ENCODE measurements around the gene CDH24.

CDH24 gene

DNA sequence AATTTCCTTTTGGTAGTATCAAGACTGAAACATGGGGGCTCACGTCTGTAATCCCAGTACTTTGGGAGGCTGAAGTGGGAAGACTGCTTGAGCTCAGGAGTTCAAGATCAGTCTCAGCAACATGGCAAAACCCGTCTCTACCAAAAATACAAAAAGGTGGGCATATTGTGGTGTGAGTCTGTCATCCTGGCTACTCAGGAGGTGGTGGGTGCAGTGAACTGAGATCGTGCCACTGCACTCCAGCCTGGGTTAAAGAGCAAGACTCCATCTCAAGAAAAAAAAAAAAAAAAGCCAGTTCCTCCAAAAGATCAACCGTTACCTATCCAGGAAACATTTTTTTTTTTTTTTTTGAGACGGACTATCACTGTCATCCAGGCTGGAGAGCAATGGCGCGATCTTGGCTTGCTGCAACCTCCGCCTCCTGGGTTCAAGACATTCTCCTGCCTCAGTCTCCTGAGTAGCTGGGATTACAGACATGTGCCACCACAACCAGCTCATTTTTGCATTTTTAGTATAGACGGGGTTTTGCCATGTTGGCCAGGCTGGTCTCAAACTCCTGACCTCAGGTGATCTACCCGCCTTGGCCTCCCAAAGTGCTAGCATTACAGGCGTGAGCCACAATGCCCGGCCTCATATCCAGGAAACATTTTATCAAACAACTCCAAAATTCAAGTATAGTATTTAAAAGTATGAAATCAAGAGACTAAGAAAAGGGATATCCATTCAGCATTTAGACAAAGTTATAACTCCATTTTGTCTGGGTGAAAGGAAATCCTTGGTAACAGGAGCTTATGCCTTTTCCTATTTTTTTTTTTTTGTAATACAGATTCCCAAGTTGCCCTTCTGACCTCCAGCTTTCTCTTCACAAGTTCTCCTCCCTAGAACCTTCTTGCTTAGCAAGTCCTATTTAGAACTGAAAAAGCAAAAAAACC is 34.2 kb upstream of the CDH24 start:
- no peak for DNase-seq (ENCODE audit: low spot score)

DNA sequence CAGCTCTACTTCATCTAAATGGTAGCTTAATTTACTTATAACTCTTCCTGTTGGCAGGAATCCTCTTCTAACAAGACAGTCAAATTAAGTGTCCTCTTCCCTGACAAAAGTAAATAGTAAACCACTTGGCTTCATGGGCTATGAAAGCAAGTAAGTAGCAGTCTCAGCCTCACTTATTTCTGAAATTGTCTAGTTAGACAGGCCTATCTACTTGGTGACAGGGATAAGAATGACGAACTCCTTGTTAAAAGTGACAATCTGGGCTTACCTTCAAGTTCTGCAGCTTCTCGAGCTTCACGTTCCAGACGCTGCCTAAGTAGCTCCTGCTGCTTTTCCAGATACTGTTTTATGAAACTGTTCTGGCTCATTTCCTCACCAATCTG is 32.9 kb upstream of the CDH24 start:
- no peak for DNase-seq (ENCODE audit: low spot score)

DNA sequence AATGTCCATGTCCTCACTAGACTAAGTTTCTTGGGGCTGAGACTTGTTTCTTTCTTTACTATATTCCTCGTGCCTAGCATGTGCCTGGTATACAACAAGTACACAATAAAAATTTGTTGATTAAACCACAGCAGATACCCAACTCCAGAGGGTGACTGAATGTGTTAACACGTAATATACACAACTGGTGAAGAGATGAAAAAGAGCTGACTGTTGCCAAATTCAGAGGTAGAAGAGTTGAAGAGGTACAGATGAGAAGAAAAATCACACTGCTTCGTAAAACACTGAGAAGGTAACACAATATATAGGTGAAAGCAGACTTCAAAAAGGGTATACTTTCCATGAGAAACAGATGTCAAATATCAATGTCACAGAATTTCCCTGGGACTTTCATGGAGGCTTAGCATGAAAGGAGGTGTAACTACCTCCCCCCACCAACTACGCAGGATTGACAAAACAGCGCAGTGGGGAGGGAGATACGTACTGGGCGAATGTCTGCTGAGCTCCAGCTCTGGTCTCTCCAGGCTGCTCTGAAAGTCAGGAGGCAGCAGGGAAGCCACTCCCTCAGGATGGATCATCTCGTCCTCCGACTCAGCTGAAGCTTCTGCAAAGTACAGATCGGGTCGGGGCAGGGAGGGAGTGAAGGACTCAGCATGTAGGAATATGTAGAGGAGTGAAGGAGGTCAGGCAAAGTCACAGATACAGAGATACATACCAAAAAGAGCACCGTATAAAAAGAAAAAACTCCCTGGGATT is 32.4 kb upstream of the CDH24 start:
- no peak for DNase-seq (ENCODE audit: low spot score)

DNA sequence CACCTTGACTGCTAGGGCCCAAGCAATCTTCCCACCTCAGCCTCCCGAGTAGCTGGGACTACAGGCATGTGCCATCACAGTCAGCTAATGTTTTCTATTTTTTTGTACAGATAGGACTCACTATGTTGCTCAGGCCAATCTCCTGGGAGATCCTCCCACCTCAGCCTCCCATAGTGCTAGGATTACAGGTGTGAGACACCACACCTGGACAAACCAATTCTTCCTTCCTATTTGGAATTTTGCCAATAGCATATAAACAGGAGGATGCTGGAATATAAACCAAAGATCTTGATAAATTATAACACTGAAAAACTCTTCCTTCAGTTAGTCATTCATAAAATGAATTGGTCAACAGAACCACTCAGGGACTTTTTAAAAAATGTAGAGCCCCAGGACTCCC is 29.2 kb upstream of the CDH24 start:
- DNase-seq (ENCODE audit: low spot score), result no peak

DNA sequence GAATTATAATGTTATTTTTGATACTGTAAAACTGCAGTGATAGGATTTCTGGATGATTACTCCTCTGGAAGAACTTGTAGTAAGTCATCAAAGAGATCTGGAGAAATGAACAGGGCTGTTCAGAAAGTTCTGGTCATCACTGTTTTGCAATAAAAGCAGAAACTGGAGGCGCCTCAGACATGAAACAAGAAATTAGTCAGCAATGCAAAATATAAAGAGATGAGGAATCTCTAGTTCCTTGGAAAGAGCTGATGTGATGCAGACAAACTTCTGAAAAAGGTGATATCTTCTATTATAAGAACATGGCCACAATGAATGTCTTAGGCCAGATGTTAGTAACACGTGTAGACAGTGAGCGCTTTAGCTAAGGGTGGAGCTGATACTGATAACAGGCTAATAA is 28.1 kb upstream of the CDH24 start:
- no peak for DNase-seq (ENCODE audit: low spot score)

DNA sequence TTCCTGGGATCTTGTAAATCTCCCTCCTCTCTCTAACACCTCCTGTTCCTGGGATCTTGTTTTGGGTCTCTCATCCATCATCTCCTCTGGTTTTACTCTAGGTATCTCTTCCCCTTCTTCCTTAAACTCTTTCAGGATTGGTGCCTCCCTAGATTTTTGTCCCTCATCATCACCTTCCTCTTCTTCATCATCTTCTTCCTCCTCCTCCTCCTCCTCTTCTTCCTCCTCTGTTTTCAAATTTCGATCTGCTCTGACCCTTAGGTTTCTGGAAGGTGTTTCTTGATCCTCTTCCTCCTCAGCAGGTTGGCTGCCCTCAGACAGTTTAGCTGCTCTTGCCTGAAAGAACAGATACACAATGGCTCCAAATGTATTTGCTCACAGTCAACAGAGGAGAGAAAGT is 23.2 kb upstream of the CDH24 start:
- no peak for DNase-seq (ENCODE audit: low spot score)

DNA sequence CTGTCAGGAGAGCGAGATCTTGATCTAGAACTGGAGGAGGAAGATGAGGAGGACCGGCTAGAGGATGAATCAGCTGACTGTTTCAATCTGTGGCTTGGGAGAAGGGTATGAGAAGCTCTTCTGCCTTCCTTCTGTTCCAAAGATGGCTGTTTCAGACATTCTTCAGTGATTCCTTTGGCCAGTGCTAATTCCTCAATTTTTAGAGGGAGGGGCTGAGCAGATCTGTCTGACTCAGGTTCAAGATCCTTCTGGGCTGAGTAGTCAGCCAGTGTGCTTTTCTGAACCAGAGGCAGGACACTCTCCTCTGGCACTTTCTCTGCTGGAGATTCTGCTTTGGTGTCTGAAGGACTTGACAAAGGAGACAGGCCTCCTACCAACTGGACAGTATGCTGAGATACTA is 22.4 kb upstream of the CDH24 start:
- DNase-seq (ENCODE audit: low spot score), result no peak

DNA sequence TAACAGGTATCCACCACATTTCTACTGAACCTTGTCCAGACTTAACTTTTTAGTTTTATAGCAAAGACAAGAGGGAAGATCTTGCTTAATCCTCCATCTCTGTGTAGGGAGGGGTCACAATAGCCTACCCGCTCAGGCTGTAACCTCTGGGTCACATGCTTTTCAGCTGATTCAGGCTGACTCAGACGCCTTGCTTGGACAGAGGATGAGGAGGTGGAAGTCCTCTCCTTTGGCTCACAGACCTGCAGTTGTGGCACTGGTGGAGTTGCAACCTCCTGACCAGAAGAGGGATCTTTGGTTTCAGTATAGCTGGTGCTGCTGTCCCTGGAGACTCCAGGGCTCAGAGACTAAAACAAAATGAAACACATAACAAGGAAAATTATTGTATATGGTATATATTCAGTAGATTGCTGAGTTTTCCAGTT is 21.4 kb upstream of the CDH24 start:
- no peak for DNase-seq (ENCODE audit: low spot score)

DNA sequence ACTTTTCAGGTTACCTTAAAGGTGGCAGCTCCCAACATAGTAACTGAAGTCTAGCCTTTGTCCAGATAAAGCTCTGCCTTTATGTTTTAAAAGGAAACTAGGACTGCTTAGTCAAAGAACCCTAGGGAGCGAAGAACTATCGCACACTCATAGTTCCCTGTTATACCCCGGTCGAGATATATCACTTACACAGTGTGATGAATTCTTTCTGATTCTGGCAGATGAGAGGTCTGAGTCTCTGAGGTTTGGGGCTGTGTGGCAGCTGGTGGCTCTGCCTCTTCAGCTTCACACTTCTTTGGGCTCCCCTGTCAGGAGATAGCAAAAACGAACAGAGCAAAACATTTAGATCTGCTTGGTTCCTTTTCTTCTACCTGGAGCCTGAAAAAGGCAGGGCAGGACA is 20.6 kb upstream of the CDH24 start:
- DNase-seq (ENCODE audit: low spot score), result no peak

DNA sequence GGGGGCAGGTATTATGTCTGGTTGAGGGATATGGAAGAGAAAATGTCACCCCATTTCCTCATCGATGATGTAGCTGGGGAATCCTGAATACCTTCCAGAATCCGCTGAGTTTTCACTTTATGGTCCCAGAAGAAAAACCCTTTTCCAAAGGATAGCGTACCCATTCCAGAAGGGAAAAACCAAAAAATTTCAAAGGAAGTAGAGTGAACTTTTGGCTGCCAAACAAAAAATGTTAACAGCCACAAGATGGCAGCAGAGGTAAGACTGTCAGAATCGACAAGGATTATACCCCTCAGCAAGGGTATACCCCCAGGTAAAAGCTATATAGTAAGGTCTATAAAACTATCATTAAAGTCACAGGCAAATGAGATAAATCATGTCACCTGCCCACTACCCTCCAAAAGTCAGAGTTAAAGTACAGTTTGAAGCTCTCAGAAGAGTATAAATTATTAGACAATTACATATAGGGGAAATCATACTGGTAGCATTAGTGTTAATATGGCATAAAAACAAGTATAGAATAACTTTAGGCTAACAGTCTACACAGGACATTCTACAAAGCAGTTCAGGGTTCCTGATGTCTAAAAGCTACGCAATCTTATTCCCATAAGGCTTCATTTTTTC is 19.6 kb upstream of the CDH24 start:
- DNase-seq (ENCODE audit: low spot score), result peak; percentile 57

DNA sequence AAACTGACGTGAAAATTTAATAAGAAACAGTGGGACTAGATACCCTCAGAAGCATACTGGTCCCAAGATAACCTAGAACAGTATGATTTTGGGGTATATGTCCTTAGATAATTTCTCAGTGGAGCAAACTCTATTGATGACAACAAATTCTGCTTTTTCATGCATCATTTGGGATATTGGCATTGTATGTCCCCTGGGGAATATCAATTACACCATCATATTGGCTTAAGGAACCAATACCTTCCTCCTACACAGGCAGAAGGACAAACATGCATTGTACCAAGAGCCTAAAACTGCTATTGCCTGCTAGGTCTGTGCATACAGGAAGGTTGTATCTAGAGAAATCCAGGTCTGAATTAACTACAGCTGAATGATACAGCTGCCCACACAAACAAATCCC is 17.6 kb upstream of the CDH24 start:
- no peak for DNase-seq (ENCODE audit: low spot score)

DNA sequence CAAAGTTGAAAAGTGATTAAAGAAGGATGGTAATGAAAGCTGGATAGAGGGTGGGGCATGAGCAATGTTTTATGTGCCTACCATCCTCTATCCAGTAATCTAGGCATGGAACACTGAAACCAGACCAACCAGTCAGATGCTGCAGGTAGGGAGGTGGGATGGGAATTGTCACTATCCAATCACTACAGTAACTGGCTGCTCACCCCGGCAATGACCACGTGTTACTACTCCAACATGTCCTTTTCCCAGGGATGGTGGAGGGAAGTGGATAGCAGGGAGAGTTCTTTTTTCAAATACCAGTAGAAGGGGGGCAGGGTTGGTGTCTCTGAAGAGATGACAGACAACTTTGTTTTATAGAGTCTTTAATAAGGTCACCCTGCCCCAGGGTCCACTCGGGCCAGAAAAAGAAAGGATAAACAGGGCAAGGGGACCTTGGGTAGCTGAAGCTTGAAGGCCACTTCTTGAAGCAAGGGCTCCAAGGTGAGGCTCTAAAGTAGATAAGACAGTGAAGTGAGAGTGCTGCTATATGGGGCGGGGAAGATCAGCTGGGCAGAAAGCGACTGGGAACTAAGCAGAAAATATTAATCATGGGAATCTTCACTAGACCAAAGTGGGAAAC is 14.7 kb upstream of the CDH24 start:
- DNase-seq (ENCODE audit: low spot score), result no peak

DNA sequence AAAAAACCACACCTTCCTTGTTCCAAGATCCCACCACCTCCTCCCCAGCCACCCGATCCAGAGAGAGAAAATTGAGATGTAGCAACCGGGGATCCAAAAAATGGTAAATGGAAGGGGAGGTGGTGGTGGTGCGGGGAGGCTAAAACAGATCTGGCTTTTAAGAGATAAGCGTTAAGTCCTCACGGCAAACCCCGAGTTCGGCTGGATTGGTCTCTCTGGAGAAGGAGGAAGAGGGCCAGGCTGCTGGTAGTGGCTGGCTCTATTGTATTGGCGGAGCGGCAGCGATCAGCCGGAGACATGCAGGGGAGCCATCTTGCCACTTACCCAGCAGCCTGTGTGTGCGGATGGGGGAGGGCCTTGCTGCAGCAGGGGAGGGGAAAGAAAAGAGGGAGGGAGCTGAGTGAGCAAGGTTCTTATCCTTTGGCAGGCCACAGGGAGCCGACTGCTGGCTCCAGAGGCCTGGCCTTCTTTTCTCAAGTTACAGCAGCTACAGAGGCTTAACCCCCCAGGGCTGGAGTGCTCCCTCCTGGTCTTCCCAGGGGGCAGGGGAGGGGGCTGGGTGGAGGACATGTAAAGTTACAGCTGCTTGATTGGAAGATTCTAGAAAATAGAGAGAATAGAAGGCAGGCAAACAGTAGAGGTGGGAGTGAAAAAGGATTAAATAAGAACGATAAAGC is 14.1 kb upstream of the CDH24 start:
- DNase-seq (ENCODE audit: low spot score), result peak; percentile 75

DNA sequence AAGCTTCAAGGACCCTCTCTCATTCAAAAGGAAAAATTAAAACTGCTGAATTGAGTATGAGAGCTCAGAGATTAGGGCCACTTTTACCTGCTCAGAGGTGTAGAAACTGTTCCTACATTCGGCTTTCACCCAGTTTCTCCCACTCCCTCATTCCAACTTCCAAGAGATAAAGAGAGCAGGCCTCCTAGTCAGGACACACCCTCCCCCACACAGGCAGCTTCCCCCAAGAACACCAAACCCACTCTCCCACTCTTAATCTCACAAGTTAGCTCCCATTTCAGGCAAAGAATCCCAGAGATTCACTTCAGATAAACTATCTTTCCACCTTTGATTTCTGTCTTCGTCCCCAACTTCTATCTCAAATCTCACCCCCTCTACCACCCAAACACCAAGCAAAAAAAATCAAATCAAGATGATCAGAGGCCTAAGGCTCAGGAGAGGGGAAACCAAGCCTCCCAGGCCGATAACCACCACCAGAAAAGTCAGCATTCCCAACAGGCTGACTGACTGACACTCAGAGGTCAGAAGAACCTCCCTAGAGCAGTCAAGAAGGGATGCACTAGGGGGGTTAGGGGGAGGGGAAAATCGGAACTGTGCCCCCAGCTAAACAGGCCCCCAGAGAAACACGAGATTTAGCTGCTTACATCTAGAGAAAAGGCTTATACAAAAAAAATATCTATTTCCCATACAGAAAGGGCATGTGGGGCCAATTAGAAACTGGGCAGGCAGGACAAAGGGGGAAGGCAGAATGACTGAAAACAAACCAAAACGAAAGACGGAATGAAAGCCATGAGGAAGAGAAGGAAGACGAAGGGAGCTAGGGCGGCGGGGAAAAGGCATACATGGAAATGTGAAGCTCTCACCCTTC is 13.2 kb upstream of the CDH24 start:
- DNase-seq (ENCODE audit: low spot score), result no peak

DNA sequence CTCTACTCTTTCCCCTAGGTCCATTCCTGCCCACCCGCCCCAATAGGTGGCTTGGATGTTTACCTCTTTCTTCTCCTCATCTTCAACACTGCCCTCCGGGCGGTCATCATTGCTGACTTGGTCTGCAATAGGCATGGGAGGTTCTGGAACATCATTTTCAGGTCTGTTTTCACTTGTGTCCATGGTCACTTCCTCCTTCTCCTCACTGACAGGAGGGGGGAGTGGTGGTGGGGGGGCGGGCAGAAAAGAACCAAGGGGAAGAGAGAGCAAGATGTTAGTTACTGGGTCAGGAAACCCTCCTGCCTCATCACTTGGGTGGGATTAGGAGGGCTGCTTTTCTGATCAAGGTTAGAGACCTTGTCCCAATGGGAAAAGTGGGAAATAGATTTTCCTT is 12.1 kb upstream of the CDH24 start:
- DNase-seq (ENCODE audit: low spot score), result no peak

DNA sequence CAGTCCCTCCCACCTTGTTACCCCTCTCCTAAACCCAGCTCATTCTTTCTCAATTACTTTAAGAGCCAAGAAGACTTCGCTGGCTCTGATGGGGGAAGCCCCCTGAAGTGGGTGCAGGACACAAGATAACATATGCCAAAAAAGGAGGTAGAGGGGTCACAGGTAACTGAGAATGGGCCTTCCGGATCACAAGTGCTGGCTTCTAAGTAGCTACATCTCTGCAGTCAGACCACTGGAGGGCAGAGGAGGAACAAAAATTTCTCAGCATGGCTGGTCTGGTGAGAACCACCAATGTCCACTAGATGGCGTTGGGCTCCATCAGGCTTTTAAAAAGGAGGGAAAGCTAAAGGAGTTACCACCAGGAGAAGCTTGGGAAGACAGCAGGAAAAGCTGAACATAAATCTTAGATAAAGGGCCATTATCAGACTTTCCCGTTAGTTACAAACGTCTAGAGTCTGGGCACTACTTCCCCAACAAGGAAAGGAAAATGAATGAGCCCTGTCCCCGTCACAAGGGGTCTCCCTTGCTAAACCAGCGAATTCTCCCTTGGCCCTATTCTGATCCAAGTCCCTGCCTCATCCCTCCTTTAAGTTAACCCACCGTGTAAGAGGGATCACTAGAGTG is 11.6 kb upstream of the CDH24 start:
- DNase-seq (ENCODE audit: low spot score), result peak; percentile 77

DNA sequence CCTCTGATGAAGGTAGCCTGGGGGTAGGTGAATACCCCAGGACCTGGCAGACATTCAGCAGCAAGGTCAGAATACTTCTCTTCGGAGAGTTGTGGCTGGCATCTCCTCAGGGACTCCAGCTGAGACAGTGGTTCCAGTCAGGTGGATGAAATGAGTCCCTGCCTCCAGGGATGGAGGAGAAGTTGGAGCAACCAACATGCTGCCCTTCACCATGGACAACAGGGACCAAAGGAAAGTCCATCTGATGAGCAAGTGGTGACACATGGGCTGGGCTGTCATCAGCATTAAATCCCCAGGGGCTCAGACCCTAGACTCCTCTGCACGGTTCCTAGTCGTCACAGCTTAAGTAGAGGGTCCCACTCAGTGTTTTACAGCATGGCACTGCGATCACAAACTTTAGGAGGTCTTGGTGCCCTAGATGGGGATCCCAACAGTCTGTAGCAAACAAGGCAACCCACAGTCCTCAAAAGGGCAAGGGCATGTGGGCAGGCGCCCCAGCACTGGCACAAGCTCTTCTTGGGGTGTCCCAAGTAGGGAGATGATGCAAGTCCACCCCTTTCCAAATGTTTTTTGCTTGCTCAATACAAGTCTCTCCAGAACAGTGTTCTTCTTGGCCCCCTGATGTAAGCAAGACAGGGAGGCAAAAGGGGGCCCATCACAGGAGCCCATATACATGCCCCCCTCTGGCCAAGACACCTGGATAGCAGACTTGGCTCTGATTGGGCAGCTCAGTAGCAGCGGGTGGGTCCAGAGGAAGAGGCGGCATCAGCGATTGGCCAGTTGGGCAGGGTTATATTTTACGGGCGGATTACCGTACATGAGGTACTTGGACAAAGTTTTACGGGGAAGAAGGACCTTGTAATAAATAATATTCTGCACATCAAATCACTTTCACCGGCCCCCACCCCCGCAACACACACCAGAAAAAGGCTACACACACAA is 10.8 kb upstream of the CDH24 start:
- no peak for DNase-seq (ENCODE audit: low spot score)

DNA sequence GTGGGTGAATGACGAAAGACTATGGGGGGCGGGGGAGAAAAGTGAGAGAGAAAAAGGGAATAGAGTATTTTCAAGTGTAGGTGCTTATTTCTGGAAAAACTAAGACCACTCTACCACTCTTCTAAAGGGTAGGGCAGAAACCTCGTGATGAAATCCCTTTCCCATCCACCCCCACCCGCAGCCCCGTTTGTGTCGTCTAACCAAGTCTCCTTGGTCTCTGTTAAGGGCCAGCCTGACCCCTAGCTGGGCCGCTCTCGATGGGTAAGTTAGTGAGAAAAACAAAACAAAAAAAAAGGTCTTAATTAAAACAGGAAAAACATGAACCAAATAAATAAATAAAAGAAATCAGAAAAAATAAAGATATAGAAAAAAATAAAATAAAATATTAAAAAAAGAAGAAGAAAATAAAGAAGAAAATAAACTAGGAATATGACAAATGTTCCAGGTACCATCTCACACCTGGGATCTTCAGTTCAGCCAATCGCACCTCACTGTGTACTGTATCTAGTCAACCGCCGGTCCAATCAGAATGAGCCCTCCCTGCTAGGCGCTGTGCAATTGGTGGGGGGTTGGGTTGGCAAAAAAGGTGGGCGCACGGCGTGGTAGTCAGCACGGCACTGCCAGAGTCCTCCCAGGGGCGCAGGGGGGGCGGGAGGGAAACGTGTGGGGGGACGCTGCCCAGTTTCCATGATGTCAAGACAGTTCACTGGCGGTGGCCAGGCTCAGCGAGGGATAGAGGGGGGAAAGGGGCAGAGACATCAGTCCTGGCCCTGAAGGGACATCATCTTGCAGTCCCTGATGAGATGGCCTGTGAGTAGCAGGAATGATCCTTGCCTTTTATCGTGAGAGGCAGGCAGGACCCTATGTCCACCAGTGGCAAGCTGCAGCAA is 9.8 kb upstream of the CDH24 start:
- DNase-seq (ENCODE audit: low spot score), result no peak

All from CD4-positive, alpha-beta T cell treated with Interleukin-15 for 4 hours (primary cell).